GM21526 (cell line): Measurements from ENCODE around the gene TRIP11.

Experiments
- ATAC-seq: cut with Tn5 transposase; IDR thresholded peaks from one replicate; pipeline ENCODE4 v1.9.1; 2021; ENCODE audit warnings: moderate library complexity; ENCODE audit not compliant: unreplicated experiment, low FRiP score

The TRIP11 gene

DNA sequence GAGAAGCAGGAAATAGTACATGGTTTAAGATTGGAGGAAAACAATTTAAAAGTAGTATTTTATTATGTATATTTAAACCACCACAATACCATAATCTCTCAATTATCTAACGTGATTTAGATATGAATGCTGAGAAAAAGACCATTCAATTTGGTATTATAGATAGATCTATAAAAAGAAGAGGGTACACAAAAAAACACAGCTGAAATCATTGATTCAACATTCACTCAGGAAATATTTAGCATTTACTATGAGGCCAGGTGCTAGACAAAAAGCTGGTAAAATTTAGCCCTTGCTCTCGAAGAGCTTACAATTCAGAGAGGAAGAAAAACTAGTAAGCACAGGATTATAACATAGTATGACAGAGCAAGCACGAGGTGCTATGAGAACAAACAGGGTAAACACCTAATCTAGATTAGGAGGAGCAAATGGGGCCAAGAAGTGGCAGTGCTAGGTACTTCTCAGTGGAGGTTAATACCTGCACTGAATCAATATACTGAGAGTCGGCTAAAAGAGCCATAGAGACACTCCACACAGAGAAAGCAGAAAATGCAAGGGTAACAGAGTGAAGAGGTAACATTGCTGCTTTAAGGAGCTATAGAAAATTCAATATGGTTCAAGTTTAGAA is 27.6 kb downstream of the TRIP11 start:
- ATAC-seq: no peak

GRCh38 chr14:92010644-92011043 is 29.2 kb downstream of the TRIP11 start:
- ATAC-seq: no peak

- ATAC-seq: no peak
Observed at GRCh38 chr14:92009604-92010003, 30.3 kb downstream of the TRIP11 start.

- no peak for ATAC-seq
Observed at GRCh38 chr14:92005019-92005418, 34.8 kb downstream of the TRIP11 start.

GRCh38 chr14:92004062-92004461 is 35.8 kb downstream of the TRIP11 start:
- no peak for ATAC-seq

- ATAC-seq: no peak
Observed at GRCh38 chr14:91998667-91999570, 40.9 kb downstream of the TRIP11 start.

- ATAC-seq: no peak
Observed at GRCh38 chr14:91997492-91997891, 42.4 kb downstream of the TRIP11 start.

DNA sequence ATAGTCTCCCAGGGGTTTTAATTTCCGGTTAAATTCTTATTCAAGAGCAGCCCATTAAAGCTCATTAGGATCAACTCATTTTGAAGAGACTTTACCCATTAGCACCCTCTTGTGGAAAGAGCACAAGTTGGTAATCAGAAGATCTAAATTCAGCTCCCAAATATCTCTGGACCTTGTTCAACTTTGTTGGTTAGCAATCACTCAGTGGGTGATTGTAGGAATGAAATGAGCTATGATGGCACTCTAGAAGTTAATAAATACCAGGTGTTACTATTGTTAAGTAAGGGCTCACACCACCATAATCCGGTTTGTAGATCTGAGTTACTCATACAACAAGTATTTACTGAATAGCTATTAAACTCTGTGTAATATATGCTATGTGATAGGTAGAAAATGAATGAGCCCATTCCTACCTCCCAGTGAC is 42.9 kb downstream of the TRIP11 start:
- no peak for ATAC-seq

GRCh38 chr14:91987192-91987591 is 52.7 kb downstream of the TRIP11 start:
- no peak for ATAC-seq

- no peak for ATAC-seq
Observed at GRCh38 chr14:91985521-91986255, 54.2 kb downstream of the TRIP11 start.

DNA sequence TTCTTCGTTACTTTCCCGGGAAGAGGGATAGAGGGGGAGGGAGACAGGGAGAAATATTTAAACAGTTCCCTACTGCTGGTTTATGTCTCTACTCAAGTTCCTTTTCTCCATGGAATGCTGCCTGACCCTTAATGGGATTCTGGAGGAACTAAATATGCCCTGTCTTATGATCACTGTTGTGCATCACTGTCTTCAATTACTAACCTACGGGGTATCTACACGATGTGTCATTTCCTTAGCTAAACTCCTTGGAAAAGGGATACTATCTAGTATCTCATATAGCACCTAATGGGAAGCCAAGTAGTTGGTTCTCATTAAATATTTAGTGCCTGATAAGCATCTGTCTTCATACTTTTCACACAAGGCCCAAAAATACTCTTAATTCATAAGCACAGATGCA is 54.9 kb downstream of the TRIP11 start:
- ATAC-seq: no peak

GRCh38 chr14:91983588-91983987 is 56.3 kb downstream of the TRIP11 start:
- no peak for ATAC-seq

GRCh38 chr14:91980157-91980556 is 59.7 kb downstream of the TRIP11 start:
- no peak for ATAC-seq

DNA sequence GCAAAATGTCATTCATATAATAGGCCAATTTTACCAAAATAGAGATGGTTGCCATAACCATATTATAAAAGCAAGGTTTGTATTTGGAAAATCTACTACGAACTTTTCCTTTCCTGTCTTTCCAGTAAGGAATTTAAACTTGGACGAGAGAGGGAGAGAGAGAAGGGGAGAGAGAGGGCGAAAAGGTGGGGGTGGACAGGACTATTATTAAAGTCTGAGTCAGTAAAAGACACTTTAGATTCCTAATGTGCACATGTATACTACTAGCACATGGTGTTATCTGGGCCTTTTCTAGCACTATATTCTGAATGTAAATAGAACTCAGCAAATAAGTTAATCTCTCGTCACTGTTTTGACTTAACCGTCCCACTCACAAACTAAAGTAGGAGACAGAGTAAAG is 62.0 kb downstream of the TRIP11 start:
- ATAC-seq: no peak

DNA sequence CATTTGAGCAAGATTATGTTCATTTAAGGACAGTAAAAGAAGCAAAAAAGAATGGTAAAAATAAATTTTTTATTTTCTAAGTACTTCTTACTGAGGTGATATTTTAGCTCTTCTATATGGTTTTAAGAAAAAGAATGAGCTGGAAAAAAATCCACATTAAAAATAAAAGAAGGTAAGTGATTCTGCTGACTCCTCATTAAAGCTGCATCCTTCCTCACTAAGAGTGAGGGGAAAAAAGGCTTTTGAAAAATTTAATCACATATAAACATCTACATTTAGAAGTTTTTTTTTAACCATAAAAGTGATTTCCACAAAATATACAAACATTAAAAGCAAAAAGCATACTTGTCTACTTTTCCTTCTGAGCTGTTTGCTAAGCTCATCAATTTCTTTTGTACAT is 64.1 kb downstream of the TRIP11 start:
- ATAC-seq: no peak

- no peak for ATAC-seq
Observed at GRCh38 chr14:91971188-91971778, 68.6 kb downstream of the TRIP11 start.

DNA sequence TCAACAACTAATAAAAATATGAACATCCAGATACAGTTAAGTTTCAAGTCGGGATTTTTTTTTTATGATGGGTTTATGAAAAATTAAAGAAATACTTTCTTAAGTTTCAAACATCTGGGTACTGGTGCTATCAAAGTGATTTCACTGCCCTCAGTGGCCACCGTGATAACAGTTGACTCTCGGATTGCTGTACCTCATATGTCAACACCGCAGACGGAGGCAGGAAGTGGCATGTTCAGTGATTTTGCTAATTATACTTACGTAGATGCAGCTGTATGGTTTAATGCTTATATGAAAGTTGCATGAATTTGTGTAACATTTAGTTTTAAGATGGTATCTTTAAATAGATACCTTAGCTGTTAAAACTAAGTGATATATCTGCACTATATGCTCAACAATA is 71.6 kb downstream of the TRIP11 start:
- no peak for ATAC-seq

- no peak for ATAC-seq
Observed at GRCh38 chr14:91964724-91965123, 75.1 kb downstream of the TRIP11 start.

DNA sequence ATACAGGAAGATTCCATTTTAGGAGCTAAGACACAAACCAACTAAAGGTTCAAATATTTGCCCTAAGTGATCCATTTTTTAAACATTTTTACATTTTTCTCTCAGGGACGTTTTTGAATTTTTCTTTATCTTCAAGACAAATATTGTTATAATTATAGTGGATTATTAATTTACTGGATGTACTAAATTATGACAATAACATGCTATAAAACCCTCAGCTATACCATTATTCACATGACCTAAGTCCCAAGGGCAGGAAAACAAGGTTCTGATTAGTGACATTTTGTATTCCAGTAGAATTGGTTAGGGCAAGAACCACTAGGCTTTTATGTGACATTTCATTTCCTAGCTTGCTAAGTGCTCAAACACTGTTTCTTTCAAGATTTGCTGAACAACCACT is 75.8 kb downstream of the TRIP11 start:
- no peak for ATAC-seq

- no peak for ATAC-seq
Observed at GRCh38 chr14:91963465-91963864, 76.4 kb downstream of the TRIP11 start.
